ENCODE measurements around the gene ARHGEF40. TPM values are rescaled to one million over a fixed set of nuclear protein-coding genes. Genes with fewer than 3 reads are reported as not detected.

Gene ARHGEF40
- total RNA-seq, 3 donors from 2014 or later = 44.3 to 69.3 (median 47.8) TPM

- no peaks in the 10 kb centered on the region for H3K9me3 ChIP-seq
- no peaks in the 10 kb centered on the region for H3K36me3 ChIP-seq (ENCODE audit: low read depth)
- TF ChIP-seq, protein P1, sequence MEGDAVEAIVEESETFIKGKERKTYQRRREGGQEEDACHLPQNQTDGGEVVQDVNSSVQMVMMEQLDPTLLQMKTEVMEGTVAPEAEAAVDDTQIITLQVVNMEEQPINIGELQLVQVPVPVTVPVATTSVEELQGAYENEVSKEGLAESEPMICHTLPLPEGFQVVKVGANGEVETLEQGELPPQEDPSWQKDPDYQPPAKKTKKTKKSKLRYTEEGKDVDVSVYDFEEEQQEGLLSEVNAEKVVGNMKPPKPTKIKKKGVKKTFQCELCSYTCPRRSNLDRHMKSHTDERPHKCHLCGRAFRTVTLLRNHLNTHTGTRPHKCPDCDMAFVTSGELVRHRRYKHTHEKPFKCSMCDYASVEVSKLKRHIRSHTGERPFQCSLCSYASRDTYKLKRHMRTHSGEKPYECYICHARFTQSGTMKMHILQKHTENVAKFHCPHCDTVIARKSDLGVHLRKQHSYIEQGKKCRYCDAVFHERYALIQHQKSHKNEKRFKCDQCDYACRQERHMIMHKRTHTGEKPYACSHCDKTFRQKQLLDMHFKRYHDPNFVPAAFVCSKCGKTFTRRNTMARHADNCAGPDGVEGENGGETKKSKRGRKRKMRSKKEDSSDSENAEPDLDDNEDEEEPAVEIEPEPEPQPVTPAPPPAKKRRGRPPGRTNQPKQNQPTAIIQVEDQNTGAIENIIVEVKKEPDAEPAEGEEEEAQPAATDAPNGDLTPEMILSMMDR (IDR thresholded peaks at IDR 0.05) = no peak
- H3K4me3 ChIP-seq = peak overlapping the region; percentile 27
- intact Hi-C loops (cut with DNase I, micrococcal nuclease) = loop anchor here in 1 of 2 donors (10.0 kb wide), 1 partner anchor 83 kb away; no protein-coding TSS in a partner anchor
- ATAC-seq (peak; percentile 11), DNase-seq (peak; percentile 66 to 72 (median 66))
- peaks cover 28% of the 10 kb centered on the region for H3K4me1 ChIP-seq (ENCODE audit: low read depth)
These were observed 27.6 kb downstream of the ARHGEF40 start for GRCh38 chr14:21097636-21098075.

- H3K36me3 ChIP-seq (ENCODE audit: low read depth) = no peaks in the 10 kb centered on the region
- TF ChIP-seq, protein P1 (IDR thresholded peaks at IDR 0.05) = no peak
- H3K4me1 ChIP-seq (ENCODE audit: low read depth) = peaks cover 30% of the 10 kb centered on the region
- ATAC-seq = peak; percentile 46
- peak within 1 kb of the TSS; percentile 27 for H3K4me3 ChIP-seq
- intact Hi-C loops (cut with DNase I, micrococcal nuclease) = loop anchor here in 1 of 2 donors (10.0 kb wide), 1 partner anchor 83 kb away; no protein-coding TSS in a partner anchor
- H3K9me3 ChIP-seq = no peaks in the 10 kb centered on the region
- peak; percentile 75 to 81 (median 79) for DNase-seq
These were observed 28.2 kb downstream of the ARHGEF40 start, which contains the start of gene ZNF219 for GRCh38 chr14:21098076-21098891. ZNF219 (minus strand) TSS chr14:21098655; CDS start chr14:21093591, 5,064 bp downstream.

DNA sequence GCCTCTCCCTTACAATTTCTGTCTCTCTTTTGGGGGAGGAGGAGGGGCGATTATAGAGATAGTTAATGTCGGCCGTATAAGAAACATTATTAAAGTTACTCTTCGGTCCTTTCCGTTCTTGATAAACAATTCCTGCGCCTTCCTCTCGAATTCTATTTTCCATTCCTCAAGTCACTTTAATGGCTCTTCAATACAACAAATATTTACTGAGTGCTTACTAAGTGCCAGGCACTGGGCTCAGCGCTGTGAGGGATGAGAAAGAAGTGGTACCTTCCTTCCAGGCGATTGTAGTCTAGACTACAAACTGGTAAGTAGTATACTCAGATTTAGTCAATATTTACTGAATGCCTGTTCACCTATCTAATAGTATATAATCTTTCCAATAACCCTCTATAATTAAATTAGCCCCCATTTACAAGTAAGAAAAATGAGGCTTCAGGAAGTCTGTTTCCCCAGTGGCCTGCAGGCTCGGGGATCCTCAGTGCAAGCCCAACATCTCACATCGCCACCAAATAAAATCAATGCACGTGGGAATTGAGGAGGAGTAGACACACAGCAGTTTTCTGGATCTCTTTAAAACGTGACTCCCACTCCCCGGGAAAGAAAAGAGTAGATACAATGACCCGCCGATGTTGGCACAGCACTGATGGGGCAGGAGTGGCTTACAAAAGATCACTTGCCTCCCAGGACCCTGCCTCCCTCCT lies 28.9 kb downstream of the ARHGEF40 start:
- Histone ChIP-seq H3K36me3 (ENCODE audit: low read depth) (no peaks in the 10 kb centered on the region), H3K9me3 (no peaks in the 10 kb centered on the region), H3K4me1 (ENCODE audit: low read depth) (peaks cover 35% of the 10 kb centered on the region), H3K4me3 (peak overlapping the region; percentile 27)
- intact Hi-C loops (cut with DNase I, micrococcal nuclease) = loop anchor here in 1 of 2 donors (10.0 kb wide), 1 partner anchor 84 kb away; no protein-coding TSS in a partner anchor
- ATAC-seq = no peak
- DNase-seq = no peak
- TF ChIP-seq, protein P1 (IDR thresholded peaks at IDR 0.05) = no peak

DNA sequence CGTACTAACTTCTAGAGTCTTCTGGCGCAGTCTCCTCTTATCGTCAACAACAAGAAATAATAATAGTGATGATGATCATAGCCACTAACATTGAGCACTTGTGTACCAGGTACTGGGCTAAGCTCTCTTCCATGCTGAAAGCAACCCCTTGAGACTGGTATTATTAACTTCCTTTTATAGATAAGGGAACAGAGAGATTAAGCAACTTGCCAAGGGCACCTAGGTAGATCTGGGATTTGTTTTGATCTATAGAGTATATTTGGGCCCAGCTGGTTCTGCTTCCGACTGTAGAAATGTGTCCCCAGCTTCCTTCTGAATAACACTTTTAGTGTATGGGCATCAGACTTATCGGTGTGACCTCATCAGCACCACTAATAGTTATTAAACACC lies 29.5 kb downstream of the ARHGEF40 start:
- TF ChIP-seq, protein P1 (IDR thresholded peaks at IDR 0.05) = no peak
- no peaks in the 10 kb centered on the region for H3K36me3 ChIP-seq (ENCODE audit: low read depth)
- intact Hi-C loops (cut with DNase I, micrococcal nuclease) = loop anchor here in 1 of 2 donors (10.0 kb wide), 1 partner anchor 85 kb away; no protein-coding TSS in a partner anchor
- DNase-seq = no peak
- no peak for ATAC-seq
- no peak overlapping the region for H3K4me3 ChIP-seq
- H3K9me3 ChIP-seq = no peaks in the 10 kb centered on the region
- H3K4me1 ChIP-seq (ENCODE audit: low read depth) = peaks cover 35% of the 10 kb centered on the region

DNA sequence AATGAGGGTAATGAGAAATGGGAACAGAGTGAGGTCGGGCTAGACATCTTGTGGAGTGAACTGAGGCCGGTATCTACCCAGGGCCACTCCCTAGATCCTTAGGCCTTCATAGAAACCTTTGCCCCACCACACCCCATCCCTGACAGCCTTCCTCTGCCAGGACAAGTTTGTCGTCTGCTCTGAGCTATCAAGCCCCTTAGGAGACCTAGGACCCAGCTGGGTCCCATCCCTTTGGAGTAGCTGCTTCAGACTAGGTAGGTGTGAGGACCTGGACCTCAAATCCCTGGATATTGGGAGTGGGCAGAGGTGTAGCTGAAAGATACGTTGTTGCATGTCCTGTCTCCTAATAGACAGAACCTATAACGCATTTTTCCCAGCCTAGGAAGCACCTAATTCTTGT lies 30.8 kb downstream of the ARHGEF40 start, which contains the start of gene TMEM253:
TMEM253 (plus strand) TSS at position 136 of the 400 bp plus-strand sequence. CDS start 278 bp downstream, outside the sequence.
- TF ChIP-seq, protein P1 (IDR thresholded peaks at IDR 0.05) = no peak
- no peak within 1 kb of the TSS for H3K4me3 ChIP-seq
- ATAC-seq = peak; percentile 34
- H3K4me1 ChIP-seq (ENCODE audit: low read depth) = peaks cover 48% of the 10 kb centered on the region
- no peaks in the 10 kb centered on the region for H3K36me3 ChIP-seq (ENCODE audit: low read depth)
- H3K9me3 ChIP-seq = no peaks in the 10 kb centered on the region
- intact Hi-C loops (cut with DNase I, micrococcal nuclease) = loop anchor here in 1 of 2 donors (10.0 kb wide), 1 partner anchor 416 kb away; the partner anchor contains the start of genes ANG and RNASE4
- peak; percentile 59 to 84 (median 76) for DNase-seq

Measured in mucosa of descending colon (tissue), 3 donors.